ENCODE data around the gene PCBD2. TPM values are rescaled to one million over a fixed set of nuclear protein-coding genes. Genes with fewer than 3 reads are reported as not detected.

The PCBD2 gene
- total RNA-seq, 1 experiment from 2014 or later, result 10.9 TPM

DNA sequence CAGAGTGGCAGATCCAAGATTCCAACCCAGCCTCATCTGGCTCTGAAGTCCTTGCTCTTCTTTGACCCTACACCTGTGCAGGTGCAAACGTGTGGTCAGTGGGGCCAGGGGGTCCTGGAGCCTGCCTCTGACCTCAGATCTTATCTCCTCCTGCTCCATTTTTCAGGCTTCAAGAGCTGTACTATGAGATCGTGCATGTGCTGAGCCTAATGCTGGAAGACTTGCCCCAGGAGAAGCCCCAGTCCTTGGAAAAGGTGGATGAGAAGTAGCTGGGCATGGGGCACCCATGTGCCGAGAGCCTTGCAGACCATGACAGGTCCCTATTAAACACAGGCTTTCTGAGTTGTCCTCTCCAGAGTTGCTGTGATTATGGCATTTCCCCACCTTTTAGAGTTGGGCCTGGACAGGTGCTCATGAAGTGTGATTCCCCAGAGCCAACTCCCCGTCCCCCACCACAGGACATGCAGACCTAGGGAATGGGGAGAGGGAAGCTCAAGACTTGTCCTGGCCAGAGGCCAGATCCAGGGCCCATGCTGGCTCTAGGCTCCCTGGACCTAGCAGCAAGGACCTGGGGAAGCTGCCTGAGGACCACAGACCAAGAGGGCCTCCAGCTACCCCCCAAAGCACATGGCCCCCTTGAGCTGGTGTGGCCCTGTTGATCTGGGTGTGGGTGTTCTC lies 106.6 kb downstream of the PCBD2 start:
- ATAC-seq, result no peak
- Histone ChIP-seq H3K4me1 (ENCODE audit: control insufficient read depth in 1 of 2, insufficient read depth in 2 of 2, low read length in 2 of 2) (no peaks in the 10 kb centered on the region), H4K20me1 (ENCODE audit: insufficient read depth) (no peaks in the 10 kb centered on the region), H3K27ac (ENCODE audit: low read depth, low read length) (no peak overlapping the region), H3K79me2 (ENCODE audit: insufficient read depth, low read length) (no peaks in the 10 kb centered on the region), H3K9me2 (ENCODE audit: insufficient read depth) (no peaks in the 10 kb centered on the region), H3K4me2 (ENCODE audit: low read length) (no peak overlapping the region), H3K9ac (ENCODE audit: low read length) (no peak overlapping the region), H2AFZ (ENCODE audit: low read depth, low read length, poor library complexity, severe bottlenecking) (no peak overlapping the region), H3K36me3 (ENCODE audit: control insufficient read depth in 1 of 2, insufficient read depth in 2 of 2, low read length in 2 of 2) (no peaks in the 10 kb centered on the region), H3K9me3 (ENCODE audit: control insufficient read depth in 1 of 2, insufficient read depth in 1 of 2, low read depth in 1 of 2, low read length in 2 of 2) (no peaks in the 10 kb centered on the region), H3K27me3 (ENCODE audit: insufficient read depth, low read length) (no peaks in the 10 kb centered on the region), H3K4me3 (replicated peaks in 1 of 2; ENCODE audit: low read depth in 1 of 2, low read length in 2 of 2) (no peak overlapping the region)
- ChIA-PET POLR2A (no interaction called here), CTCF (no interaction called here), RAD21 (ENCODE audit: low non-redundant PET in 1 of 2, low total read pairs in 2 of 2, uncharacterized antibody in 2 of 2, unreplicated experiment in 2 of 2) (no interaction called here)
- intact Hi-C loops (cut with micrococcal nuclease), result loop anchor here (1.0 kb wide), 1 partner anchor 180 kb away; no protein-coding TSS in a partner anchor
- TF ChIP-seq ZNF274 (IDR thresholded peaks at IDR 0.05; ENCODE audit: low read depth, low read length), result no peak
- no peak for TF ChIP-seq CTCF (IDR thresholded peaks at IDR 0.05 in 2 of 3, conservative IDR thresholded peaks at IDR 0.05 in 1 of 3; ENCODE audit: borderline replicate concordance in 1 of 3, insufficient read depth in 1 of 3, low read depth in 2 of 3, low read length in 2 of 3)
- TF ChIP-seq SP1 (IDR thresholded peaks at IDR 0.05; ENCODE audit: low read depth), result no peak
- TF ChIP-seq POLR2AphosphoS5 (IDR thresholded peaks at IDR 0.05; ENCODE audit: low read depth, low read length), result no peak
- TF ChIP-seq EZH2 (IDR thresholded peaks at IDR 0.05), result no peak
- no peak for TF ChIP-seq ELF1 (IDR thresholded peaks at IDR 0.05; ENCODE audit: borderline replicate concordance, low read depth)
- TF ChIP-seq CEBPB (IDR thresholded peaks at IDR 0.05; ENCODE audit: low read depth), result no peak
- TF ChIP-seq POLR2A (IDR thresholded peaks at IDR 0.05; ENCODE audit: borderline replicate concordance, extremely low read depth, insufficient read depth, insufficient read length), result no peak
- no peak for TF ChIP-seq ZFX (IDR thresholded peaks at IDR 0.05)
- TF ChIP-seq, protein P1, sequence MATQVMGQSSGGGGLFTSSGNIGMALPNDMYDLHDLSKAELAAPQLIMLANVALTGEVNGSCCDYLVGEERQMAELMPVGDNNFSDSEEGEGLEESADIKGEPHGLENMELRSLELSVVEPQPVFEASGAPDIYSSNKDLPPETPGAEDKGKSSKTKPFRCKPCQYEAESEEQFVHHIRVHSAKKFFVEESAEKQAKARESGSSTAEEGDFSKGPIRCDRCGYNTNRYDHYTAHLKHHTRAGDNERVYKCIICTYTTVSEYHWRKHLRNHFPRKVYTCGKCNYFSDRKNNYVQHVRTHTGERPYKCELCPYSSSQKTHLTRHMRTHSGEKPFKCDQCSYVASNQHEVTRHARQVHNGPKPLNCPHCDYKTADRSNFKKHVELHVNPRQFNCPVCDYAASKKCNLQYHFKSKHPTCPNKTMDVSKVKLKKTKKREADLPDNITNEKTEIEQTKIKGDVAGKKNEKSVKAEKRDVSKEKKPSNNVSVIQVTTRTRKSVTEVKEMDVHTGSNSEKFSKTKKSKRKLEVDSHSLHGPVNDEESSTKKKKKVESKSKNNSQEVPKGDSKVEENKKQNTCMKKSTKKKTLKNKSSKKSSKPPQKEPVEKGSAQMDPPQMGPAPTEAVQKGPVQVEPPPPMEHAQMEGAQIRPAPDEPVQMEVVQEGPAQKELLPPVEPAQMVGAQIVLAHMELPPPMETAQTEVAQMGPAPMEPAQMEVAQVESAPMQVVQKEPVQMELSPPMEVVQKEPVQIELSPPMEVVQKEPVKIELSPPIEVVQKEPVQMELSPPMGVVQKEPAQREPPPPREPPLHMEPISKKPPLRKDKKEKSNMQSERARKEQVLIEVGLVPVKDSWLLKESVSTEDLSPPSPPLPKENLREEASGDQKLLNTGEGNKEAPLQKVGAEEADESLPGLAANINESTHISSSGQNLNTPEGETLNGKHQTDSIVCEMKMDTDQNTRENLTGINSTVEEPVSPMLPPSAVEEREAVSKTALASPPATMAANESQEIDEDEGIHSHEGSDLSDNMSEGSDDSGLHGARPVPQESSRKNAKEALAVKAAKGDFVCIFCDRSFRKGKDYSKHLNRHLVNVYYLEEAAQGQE (IDR thresholded peaks at IDR 0.05; ENCODE audit: low read depth), result no peak
- no peak for TF ChIP-seq RAD21 (IDR thresholded peaks at IDR 0.05; ENCODE audit: low read depth)
- TF ChIP-seq ATF3 (IDR thresholded peaks at IDR 0.05), result no peak
- TF ChIP-seq SIN3A (IDR thresholded peaks at IDR 0.05; ENCODE audit: low read depth), result no peak
- no peak for TF ChIP-seq JUND (IDR thresholded peaks at IDR 0.05)
- no peak for TF ChIP-seq ZBTB33 (IDR thresholded peaks at IDR 0.05; ENCODE audit: extremely low read depth, insufficient replicate concordance, low read length)
- no peak for TF ChIP-seq CBX3 (IDR thresholded peaks at IDR 0.05; ENCODE audit: low read depth)
- DNase-seq (ENCODE audit: low read depth, low spot score), result no peak
- no TSS peak for BruUV-seq (replicated peaks)

All from HCT116 (cell line).